OCI-LY3 (cell line): Measurements from ENCODE around the gene TTLL11.

Experiments
- CTCF ChIP-seq: fragments of 200-600, 300-600 bp; sonication (generic); IDR thresholded peaks from 2 replicates; pipeline ENCODE4 v1.5.1; 2014; ENCODE audit warnings: antibody characterized with exemption, low read length, low read depth
- EZH2phosphoT487 ChIP-seq: fragments of 200-600 bp; shearing (Covaris generic); IDR thresholded peaks from 2 replicates; pipeline ENCODE4 v1.6.1; 2018; ENCODE audit warnings: antibody characterized with exemption, mixed run types, low read depth

DNA sequence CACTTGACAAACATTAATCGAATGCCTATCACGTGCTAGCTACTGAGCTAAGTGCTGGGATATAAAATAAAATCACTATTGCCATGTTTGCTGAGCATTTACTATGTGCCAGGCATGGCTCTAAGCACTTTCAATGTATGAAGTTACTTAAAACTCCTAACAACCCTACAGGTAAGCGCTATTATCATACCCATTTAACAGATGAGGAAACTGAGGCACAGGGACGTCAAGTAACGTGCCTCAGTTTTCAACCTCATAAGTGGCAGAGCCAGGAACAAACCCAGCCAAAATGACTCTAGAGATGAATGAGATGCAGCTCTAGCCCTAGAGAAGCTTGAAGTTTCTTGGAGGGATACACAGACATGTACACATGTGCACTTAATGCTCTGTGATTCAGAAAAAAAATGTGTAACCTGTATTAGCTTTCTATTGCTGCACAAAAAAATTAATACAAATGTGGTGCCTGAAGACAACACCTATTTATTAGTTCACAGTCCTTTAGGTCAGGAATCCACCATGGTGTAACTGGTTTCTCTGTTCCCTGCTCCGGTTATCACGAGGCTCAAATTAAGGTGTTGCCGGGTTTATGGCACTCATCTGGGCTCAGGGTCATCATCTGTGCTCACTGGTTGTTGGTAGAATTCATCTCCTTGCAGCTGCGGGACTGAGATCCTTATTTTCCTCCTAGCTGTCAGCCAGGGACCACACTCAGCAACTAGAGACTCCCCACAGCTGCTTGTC, 33.7 kb downstream of the TTLL11 start:
- TF ChIP-seq CTCF (no peak), EZH2phosphoT487 (no peak)
